Measurements from ENCODE around the gene BAIAP3.

Gene BAIAP3

DNA sequence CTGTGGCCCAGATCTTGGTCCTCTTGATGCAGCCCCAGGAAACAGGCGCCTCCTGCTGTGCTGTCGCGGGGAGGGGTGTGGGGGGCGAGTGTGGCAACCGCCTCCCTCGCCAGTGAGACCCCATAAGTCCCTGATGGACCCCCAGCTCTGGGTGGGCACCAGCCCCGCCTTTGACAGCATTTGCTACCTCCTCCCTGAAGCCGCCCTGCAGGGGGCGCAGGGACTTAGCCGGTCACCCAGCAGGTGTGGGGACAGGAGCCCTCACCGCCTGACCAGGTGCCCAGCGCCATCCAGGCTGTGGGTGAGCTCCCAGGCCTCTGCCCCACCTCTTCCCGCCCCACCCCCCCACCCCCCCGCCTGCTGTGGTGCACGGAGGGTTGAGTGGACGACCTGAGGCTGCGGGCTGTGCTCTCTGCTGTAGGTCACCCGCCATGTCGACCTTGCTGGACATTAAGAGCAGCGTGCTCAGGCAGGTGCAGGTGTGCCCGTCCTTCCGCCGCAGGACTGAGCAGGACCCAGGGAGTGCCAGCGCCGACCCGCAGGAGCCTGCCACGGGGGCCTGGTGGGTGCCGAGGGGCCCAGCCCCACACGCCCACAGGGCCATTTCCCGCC, 4.8 kb downstream of the BAIAP3 start:
- TF ChIP-seq REST (IDR thresholded peaks at IDR 0.05; ENCODE audit: insufficient replicate concordance, low read depth) (no peak), GABPA (IDR thresholded peaks at IDR 0.05; ENCODE audit: low read depth) (no peak), POLR2AphosphoS5 (IDR thresholded peaks at IDR 0.05; ENCODE audit: low read depth) (no peak), SPI1 (IDR thresholded peaks at IDR 0.05; ENCODE audit: borderline replicate concordance, low read depth) (no peak), CTCF (IDR thresholded peaks at IDR 0.05; ENCODE audit: insufficient read depth, low read length) (peak; percentile 37)
- DNase-seq (ENCODE audit: low read depth in 1 of 2, low spot score in 1 of 2): no peak
- Histone ChIP-seq H3K27ac (replicated peaks) (no peak overlapping the region), H3K27me3 (ENCODE audit: insufficient read depth, poor library complexity, severe bottlenecking) (peaks cover 46% of the 10 kb centered on the region), H3K4me3 (replicated peaks; ENCODE audit: insufficient read depth, low read length) (no peak overlapping the region)

DNA sequence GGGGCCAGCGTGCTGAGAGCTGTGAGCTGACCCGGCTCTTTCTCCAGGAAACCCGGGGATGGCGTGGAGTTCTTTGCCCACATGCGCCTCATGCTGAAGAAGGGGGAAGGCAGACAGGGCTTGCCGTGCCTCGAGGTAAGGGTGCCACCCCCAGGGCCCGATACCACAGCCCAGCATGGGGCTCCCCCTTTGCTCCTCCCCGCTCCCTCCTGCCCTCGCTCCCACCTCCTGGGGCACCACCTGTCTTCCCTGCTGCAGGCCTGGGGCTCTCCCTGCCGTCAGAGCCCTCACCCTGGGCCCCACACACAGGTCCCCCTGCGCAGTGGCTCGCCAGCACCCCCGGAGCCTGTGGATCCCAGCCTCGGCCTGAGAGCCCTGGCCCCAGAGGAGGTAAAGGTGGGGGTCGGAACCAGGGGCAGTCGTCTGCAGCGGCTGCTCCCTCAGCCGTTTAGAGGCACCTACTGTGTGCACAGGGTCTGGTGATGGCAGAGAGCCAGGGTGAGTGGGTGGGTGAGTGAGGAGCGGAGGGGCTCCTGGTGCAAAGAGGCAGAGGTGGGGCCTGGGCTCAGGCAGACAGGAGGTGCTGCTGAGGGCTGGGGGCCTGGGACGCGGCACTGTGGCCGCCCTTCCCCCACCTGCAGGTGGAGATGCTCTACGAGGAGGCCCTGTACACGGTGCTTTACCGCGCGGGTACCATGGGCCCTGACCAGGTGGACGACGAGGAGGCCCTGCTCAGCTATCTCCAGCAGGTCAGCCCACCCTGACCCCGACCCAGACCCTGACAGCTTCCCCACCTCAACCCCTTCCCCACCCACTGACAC, 5.6 kb downstream of the BAIAP3 start:
- Histone ChIP-seq H3K27me3 (ENCODE audit: insufficient read depth, poor library complexity, severe bottlenecking) (peaks cover 46% of the 10 kb centered on the region), H3K27ac (replicated peaks) (no peak overlapping the region), H3K4me3 (replicated peaks; ENCODE audit: insufficient read depth, low read length) (no peak overlapping the region)
- DNase-seq (ENCODE audit: low read depth in 1 of 2, low spot score in 1 of 2): no peak
- TF ChIP-seq POLR2AphosphoS5 (IDR thresholded peaks at IDR 0.05; ENCODE audit: low read depth) (no peak), REST (IDR thresholded peaks at IDR 0.05; ENCODE audit: insufficient replicate concordance, low read depth) (no peak), GABPA (IDR thresholded peaks at IDR 0.05; ENCODE audit: low read depth) (no peak), CTCF (IDR thresholded peaks at IDR 0.05; ENCODE audit: insufficient read depth, low read length) (no peak), SPI1 (IDR thresholded peaks at IDR 0.05; ENCODE audit: borderline replicate concordance, low read depth) (no peak)

DNA sequence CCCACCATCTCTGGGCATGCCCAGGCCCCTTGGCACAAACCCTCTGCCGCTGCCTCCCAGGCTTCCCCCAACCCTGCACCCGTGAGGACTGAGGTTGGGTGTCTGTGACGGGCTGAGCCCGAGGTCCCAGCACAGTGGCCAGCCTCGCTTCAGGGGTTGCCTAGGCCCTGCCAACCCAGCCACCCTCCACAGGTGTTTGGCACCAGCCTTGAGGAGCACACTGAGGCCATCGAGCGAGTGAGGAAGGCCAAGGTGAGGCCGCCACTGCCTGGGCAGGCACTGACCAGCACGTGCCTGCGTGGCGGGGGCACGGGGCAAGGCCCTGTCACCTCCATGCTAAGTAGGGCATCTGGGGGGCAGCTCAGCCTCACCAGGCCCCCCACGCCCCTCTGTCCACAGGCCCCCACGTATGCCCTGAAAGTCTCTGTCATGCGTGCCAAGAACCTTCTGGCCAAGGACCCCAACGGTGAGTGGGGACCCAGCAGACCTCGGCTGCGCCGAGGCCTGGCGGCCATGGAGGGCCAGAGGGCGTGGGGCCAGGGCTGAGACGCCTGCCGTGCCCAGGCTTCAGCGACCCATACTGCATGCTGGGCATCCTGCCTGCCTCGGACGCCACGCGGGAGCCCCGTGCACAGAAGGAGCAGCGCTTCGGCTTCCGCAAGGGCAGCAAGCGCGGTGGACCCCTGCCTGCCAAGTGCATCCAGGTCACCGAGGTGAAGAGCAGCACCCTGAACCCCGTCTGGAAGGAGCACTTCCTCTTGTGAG, 7.5 kb downstream of the BAIAP3 start:
- DNase-seq (ENCODE audit: low read depth in 1 of 2, low spot score in 1 of 2): no peak
- Histone ChIP-seq H3K4me3 (replicated peaks; ENCODE audit: insufficient read depth, low read length) (no peak overlapping the region), H3K27ac (replicated peaks) (no peak overlapping the region), H3K27me3 (ENCODE audit: insufficient read depth, poor library complexity, severe bottlenecking) (peaks cover 27% of the 10 kb centered on the region)
- TF ChIP-seq GABPA (IDR thresholded peaks at IDR 0.05; ENCODE audit: low read depth): no peak
- TF ChIP-seq SPI1 (IDR thresholded peaks at IDR 0.05; ENCODE audit: borderline replicate concordance, low read depth): peak; percentile 38; the same call in 1 of the 2 replicates

All from HL-60 (cell line).